Glutamatergic neuron (in vitro differentiated cells): ENCODE data around the gene STIMATE. TPM values are rescaled to one million over a fixed set of nuclear protein-coding genes. Genes with fewer than 3 reads are reported as not detected.

Source experiments
- DNase-seq: peaks from one replicate; pipeline ENCODE4 v3.0.0; 2022
- H3K27ac Mint-ChIP-seq: one replicate; pipeline ENCODE4 v1.8.0; 2020; ENCODE audit warnings: mild to moderate bottlenecking, mixed read lengths, inconsistent platforms; ENCODE audit not compliant: unreplicated experiment
- H3K27me3 Mint-ChIP-seq: one replicate; pipeline ENCODE4 v1.8.0; 2020; ENCODE audit warnings: mild to moderate bottlenecking, moderate library complexity, mixed read lengths, inconsistent platforms; ENCODE audit not compliant: unreplicated experiment
- H3K36me3 Mint-ChIP-seq: one replicate; pipeline ENCODE4 v1.8.0; 2020; ENCODE audit warnings: mild to moderate bottlenecking, mixed read lengths, inconsistent platforms; ENCODE audit not compliant: unreplicated experiment
- H3K4me1 Mint-ChIP-seq: one replicate; pipeline ENCODE4 v1.8.0; 2020; ENCODE audit warnings: mild to moderate bottlenecking, low read depth, mixed read lengths, inconsistent platforms; ENCODE audit not compliant: unreplicated experiment
- H3K4me3 Mint-ChIP-seq: one replicate; pipeline ENCODE4 v1.8.0; 2020; ENCODE audit warnings: mild to moderate bottlenecking, mixed read lengths, inconsistent platforms; ENCODE audit not compliant: unreplicated experiment
- H3K9me3 Mint-ChIP-seq: one replicate; pipeline ENCODE4 v1.8.0; 2020; ENCODE audit warnings: mild to moderate bottlenecking, moderate library complexity, mixed read lengths, inconsistent platforms; ENCODE audit not compliant: unreplicated experiment
- CTCF ChIP-seq: fragments of 200-600 bp; sonication (generic); IDR thresholded peaks from one replicate; pipeline ENCODE4 v1.5.0; 2021; ENCODE audit not compliant: partially characterized antibody, unreplicated experiment
- total RNA-seq: library from RNA; stranded (reverse); fragmentation: NEBNext Ultra II Directional; extraction: Animal tissue kit (Norgen Biotek cat#: 25700); gene quantifications from one replicate; pipeline ENCODE4 v1.2.1, GENCODE V29; 2021; ENCODE audit not compliant: unreplicated experiment

STIMATE gene
- total RNA-seq, 1 donor from 2014 or later = 23.0 TPM

GRCh38 chr3:52865994-52866393 lies 31.4 kb downstream of the STIMATE start:
- H3K9me3 Mint-ChIP-seq = peaks cover 10% of the 10 kb centered on the region
- peaks cover 27% of the 10 kb centered on the region for H3K36me3 Mint-ChIP-seq
- no peak for TF ChIP-seq CTCF
- DNase-seq = no peak
- peaks cover 3% of the 10 kb centered on the region for H3K27me3 Mint-ChIP-seq
- H3K4me3 Mint-ChIP-seq = no peak overlapping the region
- no peak overlapping the region for H3K27ac Mint-ChIP-seq
- H3K4me1 Mint-ChIP-seq = no peaks in the 10 kb centered on the region

- Mint-ChIP-seq H3K9me3 (peaks cover 13% of the 10 kb centered on the region), H3K27me3 (peaks cover 9% of the 10 kb centered on the region), H3K4me3 (no peak overlapping the region), H3K27ac (peak overlapping the region; percentile 35), H3K36me3 (peaks cover 18% of the 10 kb centered on the region), H3K4me1 (peaks cover 4% of the 10 kb centered on the region)
- peak; percentile 34 for DNase-seq
- TF ChIP-seq CTCF = no peak
These were observed 37.0 kb downstream of the STIMATE start for GRCh38 chr3:52860424-52860768.

GRCh38 chr3:52859686-52860423 lies 37.5 kb downstream of the STIMATE start:
- peaks cover 4% of the 10 kb centered on the region for H3K4me1 Mint-ChIP-seq

GRCh38 chr3:52857864-52858263 lies 39.5 kb downstream of the STIMATE start:
- Mint-ChIP-seq H3K4me1 (peaks cover 4% of the 10 kb centered on the region), H3K27ac (no peak overlapping the region), H3K9me3 (peaks cover 8% of the 10 kb centered on the region), H3K4me3 (no peak overlapping the region), H3K36me3 (peaks cover 5% of the 10 kb centered on the region), H3K27me3 (peaks cover 6% of the 10 kb centered on the region)
- no peak for DNase-seq
- no peak for TF ChIP-seq CTCF

More at GRCh38 chr3:52859686-52860423, 37.5 kb downstream of the STIMATE start:
- Mint-ChIP-seq H3K27ac (peak overlapping the region; percentile 35), H3K36me3 (peaks cover 14% of the 10 kb centered on the region), H3K27me3 (peaks cover 9% of the 10 kb centered on the region), H3K4me3 (no peak overlapping the region), H3K9me3 (peaks cover 10% of the 10 kb centered on the region)
- TF ChIP-seq CTCF = no peak
- no peak for DNase-seq

GRCh38 chr3:52857133-52857532 lies 40.2 kb downstream of the STIMATE start:
- Mint-ChIP-seq H3K9me3 (peaks cover 8% of the 10 kb centered on the region), H3K4me3 (no peak overlapping the region), H3K36me3 (no peaks in the 10 kb centered on the region), H3K4me1 (peaks cover 4% of the 10 kb centered on the region), H3K27ac (no peak overlapping the region), H3K27me3 (peaks cover 6% of the 10 kb centered on the region)
- TF ChIP-seq CTCF = no peak
- no peak for DNase-seq
